Activated naive CD8-positive, alpha-beta T cell (primary cell): Measurements from ENCODE around the gene XIST.
"Not testable (repeated sequence)": the region's sequence is repeated elsewhere in the genome, so short reads cannot be mapped to it uniquely, and the experiment has no call there.

Experiments used
- H3K27ac Mint-ChIP-seq: one replicate; pipeline ENCODE4 v1.8.0; 2021; ENCODE audit warnings: mixed read lengths
- H3K27me3 Mint-ChIP-seq: one replicate; pipeline ENCODE4 v1.8.0; 2021; ENCODE audit warnings: mixed read lengths
- H3K36me3 Mint-ChIP-seq: one replicate; pipeline ENCODE4 v1.8.0; 2021; ENCODE audit warnings: mixed read lengths
- H3K4me1 Mint-ChIP-seq: one replicate; pipeline ENCODE4 v1.8.0; 2021; ENCODE audit warnings: low read depth, mixed read lengths
- H3K4me3 Mint-ChIP-seq: one replicate; pipeline ENCODE4 v1.8.0; 2021; ENCODE audit warnings: mild to moderate bottlenecking, mixed read lengths
- H3K9me3 Mint-ChIP-seq: one replicate; pipeline ENCODE4 v1.8.0; 2021; ENCODE audit warnings: low read depth, mixed read lengths

XIST gene

DNA sequence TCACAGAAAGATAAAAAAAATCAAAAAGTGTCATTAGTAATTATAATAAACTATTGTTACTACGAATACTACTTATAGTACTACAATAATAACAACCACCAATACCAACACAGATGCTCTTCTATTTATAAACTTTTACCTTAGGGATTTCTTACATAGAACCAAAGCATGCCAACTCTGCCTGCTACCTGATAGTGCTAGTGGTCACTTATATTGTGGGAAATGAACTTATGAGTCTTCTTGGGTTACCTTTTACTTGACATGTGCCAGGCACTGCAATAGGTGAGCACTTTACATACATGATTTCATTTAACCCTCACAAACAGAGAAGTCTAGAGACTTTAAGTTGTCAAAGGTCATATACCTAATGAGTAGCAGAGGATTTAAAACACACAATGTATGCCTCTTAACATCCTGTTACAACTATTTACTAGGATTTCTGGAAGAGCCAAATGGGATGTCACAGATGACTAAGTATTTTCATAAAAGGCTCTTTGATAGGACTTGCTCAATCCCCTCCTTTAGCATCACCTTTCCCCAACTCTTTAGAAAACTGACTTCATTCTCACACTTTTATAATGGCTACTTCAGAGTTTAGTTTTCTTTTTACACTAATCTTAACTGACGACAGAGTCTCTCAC lies 24.3 kb downstream of the XIST start:
- no peak overlapping the region for H3K27ac Mint-ChIP-seq
- H3K36me3 Mint-ChIP-seq, result peaks cover 2% of the 10 kb centered on the region
- H3K4me1 Mint-ChIP-seq, result no peaks in the 10 kb centered on the region
- no peak overlapping the region for H3K4me3 Mint-ChIP-seq
- no peaks in the 10 kb centered on the region for H3K9me3 Mint-ChIP-seq
- H3K27me3 Mint-ChIP-seq, result no peaks in the 10 kb centered on the region

DNA sequence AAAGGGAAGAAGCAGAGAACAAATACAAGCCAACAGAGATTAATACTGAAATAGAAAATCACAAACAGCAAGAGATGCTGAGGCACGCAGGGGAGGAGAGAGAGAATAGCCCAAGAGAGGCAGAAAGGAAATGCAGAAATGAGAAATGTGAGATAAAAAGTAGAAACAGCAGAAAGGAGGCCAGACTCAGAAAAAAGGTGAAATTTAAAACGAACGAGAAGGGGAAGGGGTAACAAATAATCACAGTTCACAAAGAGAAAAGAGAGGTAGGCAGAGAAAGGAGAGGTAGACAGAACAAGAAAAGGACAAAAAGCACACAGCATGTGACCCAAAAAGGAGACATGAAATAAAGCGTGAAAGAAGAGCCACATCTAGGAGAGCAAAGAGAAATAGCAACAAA lies 25.1 kb downstream of the XIST start:
- Mint-ChIP-seq H3K4me1 (no peaks in the 10 kb centered on the region), H3K9me3 (no peaks in the 10 kb centered on the region), H3K36me3 (peaks cover 2% of the 10 kb centered on the region), H3K27ac (no peak overlapping the region), H3K27me3 (no peaks in the 10 kb centered on the region), H3K4me3 (no peak overlapping the region)

DNA sequence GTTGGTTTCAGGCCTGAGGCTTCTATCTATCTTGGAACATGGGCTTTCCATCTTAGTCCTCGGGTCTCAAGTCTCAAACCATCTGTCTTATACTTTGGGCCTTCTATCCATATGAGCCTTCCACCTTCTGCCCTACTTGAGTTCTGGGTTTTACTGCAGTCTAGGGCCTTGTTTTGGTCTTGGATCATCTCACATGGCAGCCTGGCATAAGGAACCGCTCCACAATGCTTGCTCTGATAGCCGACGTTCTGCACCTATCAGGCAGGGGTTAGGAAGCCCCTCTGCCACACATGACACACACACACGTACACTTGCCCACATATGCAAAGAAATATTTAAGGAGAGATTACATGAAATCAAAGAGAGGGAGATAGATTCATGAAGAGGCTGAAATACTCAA lies 25.5 kb downstream of the XIST start:
- no peaks in the 10 kb centered on the region for H3K9me3 Mint-ChIP-seq
- H3K27ac Mint-ChIP-seq, result no peak overlapping the region
- peaks cover 2% of the 10 kb centered on the region for H3K36me3 Mint-ChIP-seq
- H3K4me1 Mint-ChIP-seq, result no peaks in the 10 kb centered on the region
- no peak overlapping the region for H3K4me3 Mint-ChIP-seq
- H3K27me3 Mint-ChIP-seq, result no peaks in the 10 kb centered on the region

DNA sequence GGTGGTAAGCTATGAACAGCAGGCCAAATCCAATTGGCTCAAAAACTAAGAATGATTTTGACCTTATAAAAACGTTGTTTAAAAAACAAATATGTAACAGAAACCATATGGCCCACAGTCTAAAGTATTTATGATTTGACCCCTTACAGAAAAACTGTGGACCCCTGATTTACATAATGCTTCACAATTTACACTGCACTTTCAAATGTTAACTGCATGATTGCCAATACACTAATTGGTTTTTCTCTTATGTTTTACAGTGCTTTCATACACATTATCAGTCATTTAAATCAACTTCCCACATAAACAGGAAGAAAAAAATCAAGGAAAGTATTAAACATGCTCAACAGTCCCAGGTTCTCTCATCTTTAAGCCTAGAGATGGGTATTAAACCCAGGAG lies 26.9 kb downstream of the XIST start:
- H3K27me3 Mint-ChIP-seq, result no peaks in the 10 kb centered on the region
- no peaks in the 10 kb centered on the region for H3K4me1 Mint-ChIP-seq
- H3K9me3 Mint-ChIP-seq, result no peaks in the 10 kb centered on the region
- H3K27ac Mint-ChIP-seq, result no peak overlapping the region
- H3K4me3 Mint-ChIP-seq, result no peak overlapping the region
- H3K36me3 Mint-ChIP-seq, result peaks cover 2% of the 10 kb centered on the region

DNA sequence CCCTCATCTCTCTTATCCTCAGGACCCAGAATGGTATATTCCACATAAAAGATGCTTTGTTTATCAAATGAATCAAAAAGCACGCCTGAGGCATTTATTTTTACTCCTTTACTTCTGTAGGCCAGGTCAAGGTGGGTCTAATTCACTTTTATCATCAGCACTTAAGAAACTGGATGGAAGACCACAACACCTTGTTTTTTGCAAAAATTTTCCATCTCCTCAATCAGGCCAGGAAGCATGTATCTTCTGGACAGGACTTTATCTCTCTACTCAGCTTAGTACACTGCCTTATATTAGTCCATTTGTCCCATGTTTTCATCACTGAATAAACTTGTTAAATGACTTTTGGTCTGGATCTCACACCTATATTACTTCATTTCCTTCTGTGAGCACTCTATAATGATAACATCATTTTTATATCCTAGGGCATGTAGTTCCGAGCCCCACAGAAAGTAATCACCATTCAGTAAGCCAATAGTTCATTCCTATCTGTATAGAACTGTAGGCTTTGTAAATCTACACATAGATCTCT lies 29.0 kb downstream of the XIST start:
- H3K27ac Mint-ChIP-seq, result no peak overlapping the region
- H3K36me3 Mint-ChIP-seq, result peaks cover 2% of the 10 kb centered on the region
- no peaks in the 10 kb centered on the region for H3K27me3 Mint-ChIP-seq
- H3K4me3 Mint-ChIP-seq, result no peak overlapping the region
- H3K4me1 Mint-ChIP-seq, result no peaks in the 10 kb centered on the region
- H3K9me3 Mint-ChIP-seq, result no peaks in the 10 kb centered on the region

DNA sequence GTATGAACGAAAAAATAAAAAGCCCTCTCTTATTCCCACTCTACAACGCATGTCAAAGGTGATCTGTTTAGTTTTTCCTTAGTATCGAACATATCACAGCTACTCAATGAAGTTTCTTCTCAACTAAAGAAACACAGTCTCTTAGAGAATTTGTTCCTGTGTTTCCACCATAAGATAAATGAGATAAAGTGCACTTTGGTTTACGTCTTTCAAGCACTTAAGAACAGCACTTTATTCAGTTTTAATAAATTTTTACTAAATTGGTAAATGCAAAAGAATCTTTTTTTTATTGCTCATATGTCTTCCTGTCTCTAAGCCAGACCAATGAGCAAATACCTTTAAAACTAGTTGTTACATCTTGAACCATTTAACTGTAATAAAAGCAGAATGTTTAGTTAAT lies 29.7 kb downstream of the XIST start:
- no peaks in the 10 kb centered on the region for H3K9me3 Mint-ChIP-seq
- H3K36me3 Mint-ChIP-seq, result peaks cover 2% of the 10 kb centered on the region
- no peak overlapping the region for H3K4me3 Mint-ChIP-seq
- no peak overlapping the region for H3K27ac Mint-ChIP-seq
- H3K27me3 Mint-ChIP-seq, result no peaks in the 10 kb centered on the region
- no peaks in the 10 kb centered on the region for H3K4me1 Mint-ChIP-seq

DNA sequence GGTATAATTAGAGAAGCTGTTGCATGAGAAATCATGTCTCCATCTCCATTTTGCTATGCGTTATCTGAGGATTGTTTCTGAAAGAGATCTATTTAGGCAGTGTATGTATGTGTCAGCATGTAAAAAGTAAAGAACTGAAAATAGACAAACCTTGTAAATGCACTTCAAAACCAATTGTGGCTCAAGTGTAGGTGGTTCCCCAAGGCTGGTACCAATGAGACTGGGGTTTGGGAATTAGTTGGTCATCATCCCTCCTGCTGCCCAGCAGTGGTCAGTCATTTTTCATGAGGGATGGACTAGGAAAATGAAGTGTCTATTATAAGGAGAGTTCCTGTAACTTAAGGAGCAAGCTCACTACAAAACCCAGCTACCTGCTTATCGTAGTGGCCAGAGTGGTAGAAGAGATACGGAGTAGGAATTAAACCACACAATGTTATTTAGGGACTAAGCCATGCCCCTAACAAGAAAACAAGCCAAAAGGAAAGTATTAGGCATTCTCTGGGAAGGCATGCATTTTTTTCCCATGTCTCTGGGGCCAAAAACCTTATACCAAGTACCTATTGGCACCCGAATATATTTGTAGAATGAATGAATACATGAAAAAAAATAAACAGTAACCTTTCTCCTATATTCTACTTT lies 30.5 kb downstream of the XIST start:
- H3K9me3 Mint-ChIP-seq, result no peaks in the 10 kb centered on the region
- H3K27ac Mint-ChIP-seq, result no peak overlapping the region
- no peak overlapping the region for H3K4me3 Mint-ChIP-seq
- peaks cover 2% of the 10 kb centered on the region for H3K36me3 Mint-ChIP-seq
- H3K27me3 Mint-ChIP-seq, result no peaks in the 10 kb centered on the region
- H3K4me1 Mint-ChIP-seq, result no peaks in the 10 kb centered on the region

DNA sequence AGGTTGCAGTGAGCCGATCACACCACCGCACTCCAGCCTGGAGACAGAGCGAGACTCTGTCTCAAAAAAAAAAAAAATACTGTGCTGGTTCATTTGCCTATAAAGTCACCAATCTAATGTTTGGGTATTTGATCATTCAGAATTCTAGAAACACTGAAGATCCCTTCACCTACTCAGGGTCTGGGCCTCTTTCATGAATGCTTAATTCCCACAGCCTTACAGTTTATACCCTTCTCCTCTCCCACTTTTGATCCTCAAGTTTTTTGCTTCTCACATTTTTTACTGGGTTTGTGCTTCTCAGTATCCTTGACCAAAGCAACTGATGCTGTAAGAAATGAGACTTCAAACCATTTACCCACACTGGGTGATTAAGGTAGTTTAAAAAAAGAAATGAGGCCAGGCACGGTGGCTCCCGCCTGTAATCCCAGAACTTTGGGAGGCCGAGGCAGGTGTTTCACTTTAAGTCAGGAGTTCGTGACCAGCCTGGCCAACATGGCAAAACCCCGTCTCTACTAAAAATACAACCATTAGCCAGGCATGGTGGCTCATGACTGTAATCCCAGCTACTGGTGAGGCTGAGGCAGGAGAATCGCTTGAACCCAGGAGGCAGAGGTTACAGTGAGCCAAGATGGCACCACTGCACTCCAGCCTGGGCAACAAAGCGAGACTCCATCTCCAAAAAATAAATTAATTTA lies 32.5 kb downstream of the XIST start:
- not testable (repeated sequence) for H3K27ac Mint-ChIP-seq, H3K4me3 Mint-ChIP-seq, H3K9me3 Mint-ChIP-seq, H3K27me3 Mint-ChIP-seq, H3K4me1 Mint-ChIP-seq, H3K36me3 Mint-ChIP-seq

DNA sequence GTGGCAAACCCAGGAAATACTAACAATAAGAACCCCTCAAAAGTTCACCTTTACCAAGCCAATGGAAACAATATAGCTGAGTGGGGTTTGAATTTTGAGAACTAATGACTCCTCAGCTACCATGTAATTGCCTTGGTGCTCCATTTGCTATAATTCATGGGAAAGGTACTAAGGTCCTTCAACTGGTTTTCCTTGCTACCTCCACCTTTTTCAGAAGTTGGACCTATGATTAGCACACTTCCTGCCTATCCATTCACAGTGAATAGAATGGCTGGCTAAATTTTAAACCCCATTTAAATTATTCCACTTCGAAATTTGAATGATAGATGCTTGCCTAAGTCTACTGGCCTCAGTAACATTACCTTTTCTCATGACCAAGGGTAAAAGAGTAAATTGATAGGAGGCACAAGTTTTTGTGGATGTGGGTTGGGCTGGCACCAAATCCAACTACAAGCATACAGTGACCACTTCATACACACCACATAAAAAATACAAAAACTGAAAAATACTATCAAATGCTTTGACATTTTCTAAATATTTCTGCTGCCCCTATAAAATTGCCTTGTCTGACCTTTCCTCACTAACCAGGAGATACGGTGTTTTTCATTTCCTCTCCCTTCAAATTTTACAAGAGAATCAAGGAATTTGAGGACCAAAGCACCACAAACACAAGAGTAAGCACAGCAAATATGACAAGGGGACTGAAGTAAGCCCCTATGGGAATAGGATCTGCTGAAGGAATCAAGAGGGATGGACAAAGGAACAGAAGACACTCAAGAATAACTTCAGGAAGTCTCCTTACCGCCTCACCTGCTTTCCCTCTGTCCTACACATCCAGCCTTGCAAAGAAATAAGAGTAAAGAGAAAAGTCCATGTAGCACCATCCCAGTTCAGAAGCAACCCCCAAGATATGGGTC lies 34.1 kb downstream of the XIST start:
- no peaks in the 10 kb centered on the region for H3K9me3 Mint-ChIP-seq
- H3K27me3 Mint-ChIP-seq, result no peaks in the 10 kb centered on the region
- no peaks in the 10 kb centered on the region for H3K4me1 Mint-ChIP-seq
- H3K4me3 Mint-ChIP-seq, result no peak overlapping the region
- H3K36me3 Mint-ChIP-seq, result no peaks in the 10 kb centered on the region
- H3K27ac Mint-ChIP-seq, result no peak overlapping the region

DNA sequence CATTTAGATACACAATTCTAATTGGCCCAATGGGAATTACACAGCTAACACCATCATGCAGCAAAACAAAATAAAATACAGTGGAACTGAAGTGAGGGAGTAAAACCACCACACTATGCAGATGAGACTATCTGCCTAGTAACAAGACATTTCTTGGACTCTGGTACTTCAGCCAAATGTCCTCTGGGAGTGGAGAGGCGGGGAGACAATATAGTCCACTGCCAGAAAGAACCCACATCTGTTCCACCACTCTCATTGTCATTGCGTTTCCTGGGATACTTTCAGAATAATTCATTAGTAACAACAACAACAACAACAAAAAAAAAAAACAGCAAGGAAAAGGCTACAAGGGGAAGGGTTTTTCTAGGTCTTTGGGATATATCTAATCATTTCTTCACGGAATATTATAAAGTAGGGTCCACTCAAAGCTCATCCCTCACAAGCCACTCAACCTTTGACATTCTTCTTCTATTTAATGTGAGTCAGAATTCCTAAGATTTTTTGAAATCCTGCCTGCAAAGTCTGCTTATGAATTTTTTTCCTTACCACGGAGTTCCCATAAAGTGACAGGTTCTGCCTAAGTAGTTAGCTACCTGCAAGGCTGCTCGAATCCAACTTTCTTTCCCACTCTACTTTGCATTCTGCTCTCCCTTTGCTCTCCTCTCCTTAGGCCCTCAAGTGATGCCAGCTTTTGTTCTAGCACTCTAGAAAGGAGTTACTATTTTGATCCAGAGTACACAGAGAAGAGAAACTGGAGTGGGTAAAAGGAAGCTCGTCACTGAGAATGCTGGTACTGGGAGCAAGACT lies 34.9 kb downstream of the XIST start:
- H3K27me3 Mint-ChIP-seq, result no peaks in the 10 kb centered on the region
- H3K27ac Mint-ChIP-seq, result no peak overlapping the region
- H3K4me3 Mint-ChIP-seq, result no peak overlapping the region
- no peaks in the 10 kb centered on the region for H3K4me1 Mint-ChIP-seq
- no peaks in the 10 kb centered on the region for H3K9me3 Mint-ChIP-seq
- H3K36me3 Mint-ChIP-seq, result no peaks in the 10 kb centered on the region

DNA sequence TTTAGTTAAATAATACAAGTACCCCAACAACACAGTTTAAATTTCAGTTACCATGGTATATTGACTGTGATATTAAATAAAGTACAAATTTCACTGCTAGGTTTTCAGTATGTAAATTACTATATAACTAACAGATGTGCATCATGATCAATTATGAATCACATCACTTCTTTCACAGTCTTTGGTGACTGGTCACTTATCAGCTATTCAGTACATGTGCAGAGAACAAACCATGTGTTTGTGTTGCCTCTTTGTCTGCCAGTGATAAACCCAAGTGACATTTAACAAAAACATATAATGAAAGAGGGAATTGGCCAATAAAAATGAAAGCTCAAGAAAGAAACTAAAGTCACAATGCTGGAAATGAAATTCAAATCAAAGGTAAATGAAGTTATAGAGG lies 40.3 kb downstream of the XIST start:
- H3K27ac Mint-ChIP-seq, result no peak overlapping the region
- H3K4me1 Mint-ChIP-seq, result no peaks in the 10 kb centered on the region
- no peaks in the 10 kb centered on the region for H3K36me3 Mint-ChIP-seq
- H3K9me3 Mint-ChIP-seq, result no peaks in the 10 kb centered on the region
- H3K4me3 Mint-ChIP-seq, result no peak overlapping the region
- H3K27me3 Mint-ChIP-seq, result no peaks in the 10 kb centered on the region

DNA sequence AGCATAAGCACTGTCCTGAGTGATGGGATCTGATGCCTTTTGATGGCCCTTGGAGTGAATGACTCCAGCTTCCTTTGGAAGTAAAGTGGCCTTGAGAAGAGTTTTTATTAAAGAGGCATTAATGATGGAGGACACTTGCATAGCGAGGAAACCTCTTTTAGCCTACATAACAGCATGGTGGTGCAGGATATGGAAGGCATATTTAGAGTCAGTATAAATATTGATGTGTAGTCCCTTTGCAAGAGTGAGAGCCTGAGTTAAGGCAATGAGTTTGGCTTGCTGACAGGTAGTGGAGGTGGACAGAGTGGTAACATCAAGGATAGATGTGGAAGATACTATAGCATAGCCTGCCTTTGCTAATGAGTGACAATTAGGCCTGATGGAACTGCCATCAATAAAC lies 48.4 kb downstream of the XIST start:
- H3K27me3 Mint-ChIP-seq, H3K36me3 Mint-ChIP-seq, H3K4me3 Mint-ChIP-seq, H3K27ac Mint-ChIP-seq, H3K9me3 Mint-ChIP-seq, H3K4me1 Mint-ChIP-seq: not testable (repeated sequence)

DNA sequence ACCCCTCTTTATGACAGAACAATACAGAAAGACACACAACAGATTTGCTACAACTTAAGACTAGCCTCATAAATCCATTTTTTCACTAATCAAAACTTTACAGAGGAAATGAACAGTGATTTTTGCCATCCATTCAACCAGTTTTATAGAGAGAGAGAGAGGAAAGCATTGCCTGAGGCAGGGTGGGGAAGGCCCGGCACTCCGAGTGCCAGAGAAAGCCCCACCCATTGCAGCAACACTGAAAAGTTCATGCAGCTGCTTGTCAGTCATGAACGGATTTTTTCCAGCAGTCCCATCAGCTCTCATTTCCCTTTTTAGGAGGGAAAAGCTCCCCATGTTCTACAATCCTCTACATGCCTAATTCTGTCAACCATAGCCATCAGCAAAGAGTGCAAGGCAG lies 52.6 kb downstream of the XIST start:
- Mint-ChIP-seq H3K27ac (no peak overlapping the region), H3K4me1 (no peaks in the 10 kb centered on the region), H3K36me3 (no peaks in the 10 kb centered on the region), H3K27me3 (peaks cover 3% of the 10 kb centered on the region), H3K4me3 (no peak overlapping the region), H3K9me3 (no peaks in the 10 kb centered on the region)

DNA sequence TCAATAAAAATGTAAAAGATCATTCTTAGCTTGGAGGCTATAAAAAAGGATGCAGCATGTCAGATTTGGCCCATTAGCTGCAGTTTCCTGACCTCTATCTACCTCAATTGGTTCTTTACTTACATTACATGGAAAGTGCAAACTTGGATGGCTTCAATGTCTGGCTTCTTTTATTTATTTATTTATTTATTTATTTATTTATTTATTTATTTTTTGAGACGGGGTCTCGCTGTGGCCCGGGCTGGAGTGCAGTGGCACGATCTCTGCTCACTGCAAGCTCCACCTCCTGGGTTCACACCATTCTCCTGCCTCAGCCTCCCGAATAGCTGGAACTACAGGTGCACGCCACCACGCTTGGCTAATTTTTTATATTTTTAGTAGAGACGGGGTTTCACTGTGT lies 60.0 kb downstream of the XIST start:
- not testable (repeated sequence) for H3K9me3 Mint-ChIP-seq, H3K36me3 Mint-ChIP-seq, H3K27me3 Mint-ChIP-seq, H3K4me3 Mint-ChIP-seq, H3K27ac Mint-ChIP-seq, H3K4me1 Mint-ChIP-seq
